HG03159 (cell line): ENCODE data around the gene ATP2B3.

Source experiments
- ATAC-seq: cut with Tn5 transposase; IDR thresholded peaks from one replicate; pipeline ENCODE4 v1.9.1; 2021; ENCODE audit warnings: mild to moderate bottlenecking, moderate library complexity; ENCODE audit not compliant: unreplicated experiment

Gene ATP2B3

DNA sequence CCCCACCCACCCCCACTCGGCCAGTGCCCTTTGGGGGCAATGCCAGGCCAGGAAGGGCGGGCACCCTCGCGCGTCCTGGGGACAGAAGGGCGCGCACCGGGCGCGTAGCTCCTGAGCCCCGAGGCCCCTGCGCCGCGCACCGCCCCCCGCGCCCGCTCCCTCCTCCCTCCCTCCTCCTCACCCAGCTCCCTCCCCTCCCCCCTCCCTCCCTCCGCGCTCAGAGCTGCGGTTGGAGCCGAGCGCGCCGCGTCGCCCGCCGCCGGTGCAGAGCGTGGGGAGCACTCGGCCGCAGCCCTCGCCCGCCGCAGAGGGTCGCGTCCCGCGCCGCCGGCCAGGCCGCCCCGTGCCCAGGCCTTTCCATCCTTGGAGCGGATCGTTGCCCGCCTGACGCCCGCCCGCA is at the start of gene ATP2B3:
TSS of gene ATP2B3 (plus strand) at position 220 of the 400 bp plus-strand sequence. CDS start 18,606 bp downstream, outside the sequence.
- ATAC-seq: no peak

DNA sequence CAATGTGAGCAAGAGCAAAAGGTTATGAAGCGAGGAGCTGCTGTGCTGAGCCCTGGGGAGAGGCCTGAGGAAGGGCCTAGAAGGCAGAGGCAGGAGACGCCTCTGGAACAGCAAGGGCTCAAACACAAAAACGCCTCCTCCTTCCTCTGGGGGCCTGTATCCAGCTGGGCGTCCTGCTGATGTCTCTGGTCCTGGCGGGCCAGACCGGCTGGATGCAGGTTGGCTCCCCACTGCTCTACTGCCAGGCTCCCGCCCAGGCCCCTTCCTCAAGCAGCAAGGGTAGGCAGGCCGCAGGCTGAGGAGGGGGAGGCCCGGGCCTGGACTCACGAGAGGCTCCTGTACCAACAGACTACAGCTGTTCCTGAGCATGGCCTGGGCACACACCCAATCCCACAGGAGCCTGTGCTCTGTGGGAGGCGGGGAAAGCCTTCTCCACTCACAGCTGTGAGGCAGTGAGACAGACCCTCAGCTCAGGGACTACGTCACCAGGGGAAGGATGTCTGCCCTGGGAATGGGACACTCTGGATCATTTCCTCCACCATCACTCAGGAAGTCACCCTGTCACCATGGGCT is 49.3 kb upstream of the ATP2B3 start:
- no peak for ATAC-seq

GRCh38 chrX:153469811-153470410 is 47.5 kb upstream of the ATP2B3 start:
- ATAC-seq: peak; percentile 29

DNA sequence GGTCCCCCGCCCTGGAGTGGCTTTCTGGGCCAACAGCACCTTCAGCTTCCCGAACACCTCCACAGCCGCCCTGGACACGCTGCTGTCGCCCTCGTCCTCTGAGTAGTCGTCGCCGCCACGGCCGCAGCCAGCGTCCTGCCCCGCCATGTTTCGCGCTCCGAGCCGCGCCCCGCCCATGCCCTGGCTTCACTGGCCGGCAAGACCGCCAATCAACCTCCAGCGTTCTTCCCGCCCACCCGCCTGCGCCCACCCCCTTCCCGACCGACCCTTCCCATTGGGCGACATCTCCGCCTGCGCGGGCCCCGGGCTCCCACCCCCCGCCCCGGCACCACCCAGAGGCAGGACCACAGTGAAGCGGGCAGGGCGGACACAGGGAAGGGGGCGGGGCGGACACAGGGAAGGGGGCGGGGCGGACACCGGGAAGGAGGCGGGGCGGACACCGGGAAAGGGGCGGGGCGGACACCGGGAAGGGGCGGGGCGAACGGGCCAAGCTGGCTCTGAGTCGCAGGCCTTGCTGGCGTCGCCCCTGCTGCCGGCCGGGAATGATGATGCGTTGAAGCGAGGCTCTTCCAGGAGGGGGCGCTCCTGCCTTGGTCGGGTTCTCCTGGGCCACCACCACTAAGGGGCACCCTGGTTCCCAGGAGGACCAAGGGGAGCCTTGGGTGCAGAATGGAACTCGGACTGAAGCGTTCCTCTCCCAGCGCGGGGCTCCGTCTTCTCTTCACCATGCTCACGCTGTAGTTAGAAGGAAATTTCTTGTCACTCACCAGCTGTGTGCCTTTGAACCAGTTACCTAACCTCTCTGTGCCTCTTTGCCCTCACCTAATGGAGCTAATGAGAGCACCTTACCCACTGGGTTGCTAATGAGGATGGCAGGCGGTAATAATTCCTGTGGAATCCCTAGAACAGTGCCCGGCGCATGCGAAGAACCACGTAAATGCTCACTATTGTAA is 46.8 kb upstream of the ATP2B3 start, which contains the start of gene HAUS7:
TSS of gene HAUS7 (minus strand) at position 166 of the 953 bp plus-strand sequence. CDS start at position 147, 19 bp downstream.
- ATAC-seq: peak; percentile 77

- no peak for ATAC-seq
Measured at GRCh38 chrX:153471663-153472280, 45.7 kb upstream of the ATP2B3 start.

DNA sequence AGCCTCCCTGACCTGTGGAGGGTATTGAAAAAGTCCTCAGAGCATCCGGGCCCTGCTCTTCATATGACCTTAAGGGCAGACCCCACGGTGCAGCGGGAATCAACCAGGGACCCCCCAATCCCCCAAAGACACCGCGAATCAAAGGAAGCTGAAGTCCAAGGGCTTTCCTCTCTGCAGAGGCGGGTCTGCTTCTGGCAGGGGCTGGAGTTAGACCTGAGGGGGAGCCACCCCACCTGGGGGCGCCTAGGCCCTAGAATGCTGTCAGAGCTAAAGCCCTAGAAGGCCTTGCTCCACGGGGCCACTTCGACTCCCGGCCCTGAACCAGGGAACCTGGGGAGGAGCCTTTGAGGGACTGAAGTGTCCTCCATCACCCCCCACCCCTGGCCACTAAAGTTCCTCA is 44.3 kb upstream of the ATP2B3 start:
- ATAC-seq: no peak

GRCh38 chrX:153474266-153474665 is 43.2 kb upstream of the ATP2B3 start:
- ATAC-seq: no peak

DNA sequence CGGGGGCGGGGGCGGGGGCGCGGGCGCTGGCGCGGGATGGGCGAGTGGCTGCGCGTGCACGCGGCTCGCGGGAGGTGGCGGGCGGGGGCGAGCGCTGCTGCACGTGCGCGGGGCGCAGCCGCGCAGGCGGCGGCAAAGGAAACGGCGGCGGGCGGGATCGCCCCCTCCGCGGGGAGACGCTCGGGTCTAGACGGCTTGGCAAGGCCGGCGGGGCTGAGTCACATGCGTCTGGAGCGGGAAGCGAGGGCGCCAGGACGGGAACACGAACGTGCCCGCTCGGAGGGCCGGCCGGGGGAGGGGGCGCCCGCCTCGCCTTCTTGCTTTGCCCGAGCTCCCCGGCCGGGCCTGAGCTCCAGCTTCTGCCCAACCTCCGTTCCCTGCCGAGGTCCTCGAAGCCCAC is 42.7 kb upstream of the ATP2B3 start:
- ATAC-seq: no peak

DNA sequence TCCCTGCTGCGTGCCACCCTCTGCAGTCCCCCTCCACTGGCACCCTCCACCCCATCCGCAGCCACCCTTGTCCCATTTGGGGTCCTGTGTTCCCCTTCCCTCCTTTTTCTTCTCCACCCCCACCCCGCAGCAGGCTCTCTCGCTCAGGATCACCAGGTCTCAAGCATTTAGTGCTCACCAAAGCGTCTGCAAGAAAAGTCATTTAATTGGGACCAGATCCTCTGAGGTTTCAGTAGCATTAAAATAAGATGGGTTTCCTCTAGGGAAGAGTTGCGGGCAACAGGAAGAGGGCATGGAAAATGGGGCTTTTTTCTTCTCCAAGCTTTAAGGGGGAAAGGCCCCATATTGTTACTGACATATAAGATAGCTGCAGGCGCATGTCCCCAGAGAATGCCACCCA is 42.2 kb upstream of the ATP2B3 start:
- no peak for ATAC-seq

GRCh38 chrX:153475751-153476281 is 41.6 kb upstream of the ATP2B3 start:
- ATAC-seq: no peak

- no peak for ATAC-seq
Measured at GRCh38 chrX:153476666-153477363, 40.6 kb upstream of the ATP2B3 start.

- no peak for ATAC-seq
Measured at GRCh38 chrX:153477364-153477857, 40.0 kb upstream of the ATP2B3 start.

DNA sequence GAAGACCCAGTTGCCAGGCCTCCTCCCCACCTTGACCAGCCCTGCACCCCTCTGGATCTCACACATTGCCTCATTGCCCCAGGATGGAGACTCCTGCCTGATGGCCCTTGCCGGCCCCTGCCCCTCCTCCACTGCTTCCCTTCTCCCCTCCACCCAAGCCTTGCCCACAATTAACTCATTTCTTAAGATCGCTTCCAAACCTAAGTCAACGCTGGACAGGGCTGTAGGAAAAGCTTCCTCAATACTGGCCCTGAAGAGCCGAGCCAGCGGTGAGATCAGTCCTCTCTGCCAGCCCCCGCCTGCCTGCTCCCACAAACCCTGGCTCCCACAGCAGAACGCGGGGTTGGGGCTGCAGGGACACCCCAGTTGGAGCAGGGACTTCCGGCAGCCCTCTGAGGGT is 39.5 kb upstream of the ATP2B3 start:
- ATAC-seq: no peak

- no peak for ATAC-seq
Measured at GRCh38 chrX:153478746-153479145, 38.7 kb upstream of the ATP2B3 start.

DNA sequence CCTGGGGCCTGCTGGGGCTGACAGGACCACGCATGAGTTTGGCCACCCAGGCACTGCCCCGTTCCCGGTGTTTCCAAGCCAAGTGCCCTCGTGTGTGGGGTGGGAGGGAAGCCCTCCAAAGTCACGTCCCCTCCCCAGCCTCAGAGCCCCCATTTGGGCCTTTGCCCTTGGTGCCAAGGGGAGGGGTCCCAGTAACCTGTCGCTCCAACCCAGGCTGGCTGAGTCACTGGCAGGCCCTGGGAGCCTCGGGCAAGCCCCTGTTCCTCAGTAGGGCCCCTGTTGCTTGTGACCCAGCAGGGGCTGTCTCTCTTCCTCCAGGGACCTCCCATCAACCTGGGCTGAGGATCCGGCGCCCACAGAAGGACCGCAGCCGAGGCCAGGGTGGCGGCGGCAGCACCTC is 36.4 kb upstream of the ATP2B3 start:
- ATAC-seq: no peak

GRCh38 chrX:153482376-153483015 is 34.9 kb upstream of the ATP2B3 start:
- no peak for ATAC-seq

DNA sequence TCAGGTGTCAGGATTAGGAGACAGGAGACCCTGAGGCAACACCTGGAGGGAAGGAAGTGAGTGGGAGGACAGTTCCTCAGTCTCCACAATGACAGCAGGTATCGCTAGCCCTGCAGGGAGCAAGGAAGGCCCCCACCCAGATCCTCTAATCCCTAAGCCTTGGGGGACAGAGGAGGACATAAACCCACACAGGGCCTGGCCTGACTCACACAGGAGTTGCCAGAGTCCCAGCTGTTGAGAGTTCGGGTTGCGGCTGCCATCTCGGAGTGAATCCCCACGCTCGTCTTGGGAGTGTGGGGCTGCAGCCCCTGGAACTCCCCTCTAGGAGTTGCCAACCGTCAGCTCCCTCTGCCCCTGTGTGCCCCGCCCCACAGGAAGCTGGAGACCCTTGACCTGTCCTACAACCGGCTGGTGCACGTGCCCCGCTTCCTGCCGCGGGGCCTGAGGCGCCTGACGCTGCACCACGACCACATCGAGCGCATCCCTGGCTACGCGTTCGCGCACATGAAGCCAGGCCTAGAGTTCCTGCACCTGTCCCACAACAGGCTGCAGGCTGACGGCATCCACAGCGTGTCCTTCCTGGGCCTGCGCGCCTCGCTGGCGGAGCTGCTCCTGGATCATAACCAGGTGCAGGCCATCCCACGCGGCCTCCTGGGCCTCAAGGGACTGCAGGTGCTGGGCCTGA is 31.9 kb upstream of the ATP2B3 start:
- ATAC-seq: no peak

DNA sequence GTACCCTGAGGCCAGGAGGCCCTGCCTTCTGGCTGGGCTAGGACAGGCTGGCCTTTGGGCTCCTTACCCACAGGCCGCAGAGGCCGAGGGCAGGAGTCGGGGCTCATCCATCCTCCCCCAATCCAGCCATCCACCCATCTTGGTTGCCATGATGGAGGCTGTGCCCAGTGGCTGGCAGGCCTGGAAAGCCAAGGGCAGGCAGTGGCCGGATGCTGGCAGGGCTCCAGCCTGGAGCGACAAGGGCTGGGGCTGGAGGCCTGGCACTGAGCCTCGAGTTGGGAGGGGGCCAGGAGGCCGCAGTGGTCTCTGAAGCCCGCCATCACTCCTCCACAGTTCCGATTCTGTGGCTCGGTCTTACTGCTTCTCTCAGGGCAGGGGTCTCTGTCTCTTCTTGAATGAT is 31.3 kb upstream of the ATP2B3 start:
- ATAC-seq: no peak

- ATAC-seq: no peak
Measured at GRCh38 chrX:153487590-153488071, 29.8 kb upstream of the ATP2B3 start.
